GM13977 (cell line): ENCODE measurements around the gene LZTS2.

Source experiments
- DNase-seq: peaks from one replicate; pipeline ENCODE4 v3.0.0; 2012; ENCODE audit warnings: low spot score
- in situ Hi-C: fragments of 300-500 bp; cut with MboI; formaldehyde crosslinking; loops from one replicate; pipeline ENCODE4 v1.12.0; 2022; ENCODE audit warnings: low sequenced_read_pairs, low pct_unique_long_range_greater_than_20kb, mixed read lengths, inconsistent platforms; ENCODE audit not compliant: unreplicated experiment
- TF ChIP-seq, protein P1 (sequence below): IDR thresholded peaks from 2 replicates; pipeline ENCODE4 v1.5.1; 2012; ENCODE audit warnings: mild to moderate bottlenecking, control low read depth; ENCODE audit not compliant: insufficient read depth; ENCODE audit errors: extremely low read depth, missing control alignments

Gene LZTS2

DNA sequence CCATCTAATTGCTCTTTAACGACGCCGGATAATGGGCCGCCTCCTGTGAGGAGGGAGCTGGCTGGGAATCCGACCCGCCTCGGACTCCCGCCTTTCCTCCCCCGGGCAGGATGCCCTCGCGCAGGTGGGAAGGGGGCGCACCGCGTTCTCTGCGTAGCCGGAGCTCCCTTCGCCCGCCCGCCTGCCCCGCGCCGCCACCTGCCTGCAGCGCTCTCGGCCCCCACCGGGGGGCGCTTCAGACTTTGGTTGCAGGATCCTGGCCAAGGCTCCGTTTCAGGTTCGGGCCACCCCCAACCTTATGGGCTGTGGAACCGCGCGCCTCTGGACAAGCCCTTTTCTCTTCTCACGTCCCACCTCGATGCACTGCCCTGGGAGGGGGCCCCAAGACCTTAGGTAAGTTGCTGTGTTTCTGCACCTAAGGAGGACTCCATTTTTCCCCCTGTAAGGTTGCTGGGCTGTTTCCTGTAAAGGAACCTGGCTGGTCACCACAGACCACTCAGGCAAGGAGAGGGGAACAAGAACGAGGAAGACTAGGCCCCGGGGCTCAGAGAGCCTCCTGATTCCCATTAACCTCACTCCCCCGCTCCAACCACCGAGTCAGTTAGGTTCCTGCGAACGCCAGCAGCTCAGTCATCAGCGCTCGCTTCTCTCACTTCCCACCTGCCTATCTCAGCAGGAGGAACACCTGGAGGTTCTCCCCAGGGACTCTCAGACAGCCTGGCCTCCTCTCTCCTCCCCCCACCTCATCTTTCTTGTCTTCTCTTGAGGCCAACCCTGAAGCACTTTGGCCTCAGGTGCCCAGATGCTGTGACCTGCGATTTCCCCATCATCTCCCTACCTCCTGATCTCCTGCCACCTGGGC, 50.8 kb downstream of the LZTS2 start:
- in situ Hi-C loops: no loop called here
- peak; percentile 86 for DNase-seq
- TF ChIP-seq, protein P1, sequence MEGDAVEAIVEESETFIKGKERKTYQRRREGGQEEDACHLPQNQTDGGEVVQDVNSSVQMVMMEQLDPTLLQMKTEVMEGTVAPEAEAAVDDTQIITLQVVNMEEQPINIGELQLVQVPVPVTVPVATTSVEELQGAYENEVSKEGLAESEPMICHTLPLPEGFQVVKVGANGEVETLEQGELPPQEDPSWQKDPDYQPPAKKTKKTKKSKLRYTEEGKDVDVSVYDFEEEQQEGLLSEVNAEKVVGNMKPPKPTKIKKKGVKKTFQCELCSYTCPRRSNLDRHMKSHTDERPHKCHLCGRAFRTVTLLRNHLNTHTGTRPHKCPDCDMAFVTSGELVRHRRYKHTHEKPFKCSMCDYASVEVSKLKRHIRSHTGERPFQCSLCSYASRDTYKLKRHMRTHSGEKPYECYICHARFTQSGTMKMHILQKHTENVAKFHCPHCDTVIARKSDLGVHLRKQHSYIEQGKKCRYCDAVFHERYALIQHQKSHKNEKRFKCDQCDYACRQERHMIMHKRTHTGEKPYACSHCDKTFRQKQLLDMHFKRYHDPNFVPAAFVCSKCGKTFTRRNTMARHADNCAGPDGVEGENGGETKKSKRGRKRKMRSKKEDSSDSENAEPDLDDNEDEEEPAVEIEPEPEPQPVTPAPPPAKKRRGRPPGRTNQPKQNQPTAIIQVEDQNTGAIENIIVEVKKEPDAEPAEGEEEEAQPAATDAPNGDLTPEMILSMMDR: peak; percentile 81

DNA sequence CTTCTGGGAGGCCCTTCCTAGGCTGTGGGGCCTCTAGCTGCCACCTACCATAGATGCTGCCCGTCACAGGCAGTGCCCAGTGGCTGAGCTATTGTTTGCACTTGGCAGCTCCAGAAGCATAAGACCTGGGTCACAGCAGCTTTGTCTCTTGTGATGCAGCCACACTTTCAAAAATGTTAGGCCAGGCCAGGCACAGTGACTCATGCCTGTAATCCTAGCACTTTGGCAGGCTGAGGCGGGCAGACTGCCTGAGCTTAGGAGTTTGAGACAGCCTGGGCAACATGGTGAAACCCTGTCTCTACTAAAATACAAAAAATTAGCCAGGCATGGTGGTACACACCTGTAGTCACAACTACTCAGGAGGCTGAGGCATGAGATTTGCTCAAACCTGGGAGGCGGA, 52.7 kb downstream of the LZTS2 start:
- DNase-seq: no peak
- TF ChIP-seq, protein P1: no peak
- in situ Hi-C loops: no loop called here

DNA sequence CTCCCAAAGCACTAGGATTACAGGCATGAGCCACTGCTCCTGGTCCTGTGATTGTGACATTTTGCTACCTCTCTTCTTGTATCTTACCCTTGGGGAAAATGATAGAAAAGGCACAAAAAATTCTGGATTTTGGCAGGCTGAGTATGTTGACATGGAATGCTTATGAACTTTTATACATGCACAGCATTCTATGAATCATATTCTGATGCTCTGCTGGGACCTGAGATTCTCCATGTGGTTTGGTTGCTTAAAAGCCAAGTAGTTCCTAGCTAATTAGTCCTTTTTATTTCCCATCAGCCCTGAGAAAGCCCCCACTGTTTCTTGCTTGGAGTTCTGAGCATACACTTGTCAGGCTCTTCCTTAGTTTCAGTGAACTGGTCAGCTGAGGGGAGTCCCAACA, 53.9 kb downstream of the LZTS2 start:
- in situ Hi-C loops: no loop called here
- DNase-seq: no peak
- TF ChIP-seq, protein P1: no peak

DNA sequence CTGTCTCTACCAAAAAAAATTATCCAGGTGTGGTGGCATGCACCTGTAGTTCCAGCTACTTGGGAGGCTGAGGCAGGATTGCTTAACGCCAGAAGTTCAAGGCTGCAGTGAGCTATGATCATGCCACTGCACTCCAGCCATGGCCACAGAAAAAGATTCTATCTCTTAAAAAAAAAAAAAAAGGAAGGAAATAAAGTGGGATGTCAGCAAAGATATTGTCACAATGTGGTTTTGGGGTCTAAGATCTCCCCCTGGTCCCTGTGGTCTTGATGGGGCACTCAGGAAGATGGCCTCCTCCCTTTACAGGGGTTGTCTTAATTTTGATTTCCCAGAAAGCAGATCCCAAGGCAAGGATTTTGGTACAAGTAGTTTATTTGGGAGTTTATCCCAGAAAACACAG, 54.7 kb downstream of the LZTS2 start:
- in situ Hi-C loops: no loop called here
- TF ChIP-seq, protein P1: no peak

DNA sequence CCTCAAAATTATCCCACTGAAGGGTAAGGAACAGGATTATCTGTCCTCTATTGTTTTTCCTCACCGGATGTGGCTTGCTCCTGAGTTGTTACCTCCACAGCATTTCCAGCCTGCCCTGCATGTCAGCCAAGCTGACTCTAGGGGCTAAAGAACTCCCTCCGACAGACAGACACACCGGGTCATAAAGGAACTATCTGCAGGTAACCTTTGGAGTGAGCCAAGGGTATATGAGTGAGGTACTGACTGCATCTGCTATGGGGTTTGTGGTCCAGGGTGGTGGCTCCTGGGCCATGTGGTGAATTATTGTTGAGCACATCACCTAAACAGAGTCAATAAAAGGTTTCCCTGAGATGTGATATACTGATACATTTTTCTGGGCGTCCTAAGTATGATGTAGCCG, 55.3 kb downstream of the LZTS2 start:
- in situ Hi-C loops: no loop called here
- no peak for DNase-seq
- TF ChIP-seq, protein P1: no peak

More for the DNA sequence above, 54.7 kb downstream of the LZTS2 start:
- DNase-seq: no peak

DNA sequence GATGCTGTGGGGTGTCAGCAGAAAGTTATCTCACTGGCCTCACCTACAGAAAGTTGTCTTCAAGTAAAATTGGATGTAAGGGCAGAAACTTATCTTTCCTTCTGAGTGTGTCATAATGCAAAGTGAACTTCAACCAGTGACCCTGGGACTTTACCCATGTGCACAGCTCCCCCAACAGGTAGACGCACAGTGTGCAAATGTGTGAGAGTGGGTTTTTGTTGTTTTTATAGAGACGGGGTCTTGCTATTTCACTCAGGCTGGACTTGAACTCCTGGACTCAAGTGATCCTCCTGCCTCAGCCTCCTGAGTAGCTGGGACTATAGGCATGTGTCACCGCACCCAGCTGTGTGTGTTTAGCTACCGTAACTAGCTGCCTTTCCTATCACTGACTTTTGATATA, 55.8 kb downstream of the LZTS2 start:
- in situ Hi-C loops: no loop called here
- DNase-seq: no peak
- TF ChIP-seq, protein P1: peak; percentile 30
